Progenitor cell of endocrine pancreas (in vitro differentiated cells): ENCODE results near the gene AVPR1B. TPM values are rescaled to one million over a fixed set of nuclear protein-coding genes. Genes with fewer than 3 reads are reported as not detected.

ENCODE experiments used
- DNase-seq: peaks from one replicate; pipeline ENCODE4 v3.0.0; 2021; ENCODE audit warnings: low spot score; ENCODE audit not compliant: unreplicated experiment
- H3K27ac Mint-ChIP-seq: 2 replicates; pipeline ENCODE4 v1.8.0; 2021; ENCODE audit warnings: mild to moderate bottlenecking, moderate library complexity, mixed read lengths
- H3K27me3 Mint-ChIP-seq: 2 replicates; pipeline ENCODE4 v1.8.0; 2021; ENCODE audit warnings: mixed read lengths
- H3K36me3 Mint-ChIP-seq: 2 replicates; pipeline ENCODE4 v1.8.0; 2022; ENCODE audit warnings: mixed read lengths; ENCODE audit not compliant: insufficient read depth
- H3K4me1 Mint-ChIP-seq: 2 replicates; pipeline ENCODE4 v1.8.0; 2021; ENCODE audit warnings: low read depth, mixed read lengths
- H3K4me3 Mint-ChIP-seq: 2 replicates; pipeline ENCODE4 v1.8.0; 2021; ENCODE audit warnings: low read depth, mild to moderate bottlenecking, moderate library complexity, mixed read lengths
- H3K9me3 Mint-ChIP-seq: 2 replicates; pipeline ENCODE4 v1.8.0; 2021; ENCODE audit warnings: low read depth, mixed read lengths
- total RNA-seq: library from RNA; stranded (reverse); gene quantifications from 2 replicates; pipeline ENCODE4 v1.2.1, GENCODE V29; 2021
- TF ChIP-seq, protein P1 (sequence below): fragments of 200-600 bp; sonication (generic); IDR thresholded peaks from one replicate; pipeline ENCODE4 v1.5.0; 2021; ENCODE audit warnings: antibody characterized with exemption, mild to moderate bottlenecking; ENCODE audit not compliant: unreplicated experiment

Gene AVPR1B
- total RNA-seq, 1 donor from 2014 or later: 0.60 TPM

DNA sequence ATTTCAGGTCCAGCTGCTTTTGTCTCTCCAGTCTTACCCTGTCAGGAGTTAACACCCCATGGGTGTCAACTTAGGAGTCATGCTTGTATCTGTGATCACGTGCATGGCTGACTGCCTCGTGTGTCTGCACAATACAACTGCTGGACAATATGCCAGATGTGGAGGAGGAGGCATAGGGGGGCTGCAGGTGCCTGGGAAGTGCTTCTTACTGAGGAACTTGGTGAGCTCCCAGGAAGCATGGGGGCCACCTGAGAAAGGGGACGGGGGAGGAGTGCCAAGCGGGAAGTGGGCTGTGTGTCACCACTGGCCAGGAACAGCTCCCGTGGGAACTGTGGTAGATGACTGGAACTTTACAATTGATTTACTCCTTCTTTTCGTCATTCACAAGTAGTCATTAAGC, 54.7 kb downstream of the AVPR1B start:
- Mint-ChIP-seq H3K9me3 (peaks cover 5% of the 10 kb centered on the region), H3K4me3 (no peak overlapping the region), H3K27ac (no peak overlapping the region), H3K4me1 (peaks cover 10% of the 10 kb centered on the region), H3K36me3 (peaks cover 2% of the 10 kb centered on the region), H3K27me3 (peaks cover 6% of the 10 kb centered on the region)
- DNase-seq: no peak
- TF ChIP-seq, protein P1, sequence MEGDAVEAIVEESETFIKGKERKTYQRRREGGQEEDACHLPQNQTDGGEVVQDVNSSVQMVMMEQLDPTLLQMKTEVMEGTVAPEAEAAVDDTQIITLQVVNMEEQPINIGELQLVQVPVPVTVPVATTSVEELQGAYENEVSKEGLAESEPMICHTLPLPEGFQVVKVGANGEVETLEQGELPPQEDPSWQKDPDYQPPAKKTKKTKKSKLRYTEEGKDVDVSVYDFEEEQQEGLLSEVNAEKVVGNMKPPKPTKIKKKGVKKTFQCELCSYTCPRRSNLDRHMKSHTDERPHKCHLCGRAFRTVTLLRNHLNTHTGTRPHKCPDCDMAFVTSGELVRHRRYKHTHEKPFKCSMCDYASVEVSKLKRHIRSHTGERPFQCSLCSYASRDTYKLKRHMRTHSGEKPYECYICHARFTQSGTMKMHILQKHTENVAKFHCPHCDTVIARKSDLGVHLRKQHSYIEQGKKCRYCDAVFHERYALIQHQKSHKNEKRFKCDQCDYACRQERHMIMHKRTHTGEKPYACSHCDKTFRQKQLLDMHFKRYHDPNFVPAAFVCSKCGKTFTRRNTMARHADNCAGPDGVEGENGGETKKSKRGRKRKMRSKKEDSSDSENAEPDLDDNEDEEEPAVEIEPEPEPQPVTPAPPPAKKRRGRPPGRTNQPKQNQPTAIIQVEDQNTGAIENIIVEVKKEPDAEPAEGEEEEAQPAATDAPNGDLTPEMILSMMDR: no peak

- Mint-ChIP-seq H3K36me3 (peaks cover 2% of the 10 kb centered on the region), H3K4me1 (peaks cover 4% of the 10 kb centered on the region), H3K4me3 (no peak overlapping the region), H3K27me3 (peaks cover 6% of the 10 kb centered on the region), H3K27ac (no peak overlapping the region), H3K9me3 (peaks cover 5% of the 10 kb centered on the region)
- no peak for DNase-seq
- TF ChIP-seq, protein P1: no peak
These were observed 56.3 kb downstream of the AVPR1B start for GRCh38 chr1:206060844-206061243.

Other genes starting within 250 kb of the AVPR1B start
- gene SLC26A9, start 173.9 kb downstream of the AVPR1B start, total RNA-seq: 2.9 and 3.2 TPM in 2 replicates
- gene RAB7B, start 114.0 kb downstream of the AVPR1B start, total RNA-seq: 0.13 TPM in 1 of 2 replicates, not detected in the other
- gene CTSE, start 93.5 kb downstream of the AVPR1B start, total RNA-seq: 5.6 and 8.4 TPM in 2 replicates
- not detected in 2 replicates for gene RHEX, start 64.2 kb downstream of the AVPR1B start, total RNA-seq
- 3.2 and 4.3 TPM in 2 replicates for gene FAM72A, start 85.5 kb upstream of the AVPR1B start, total RNA-seq
- gene SRGAP2, start 86.2 kb upstream of the AVPR1B start, total RNA-seq: 33.9 and 34.5 TPM in 2 replicates